GM19324 (cell line): Measurements from ENCODE around the gene EXT2.

Experiments used
- ATAC-seq: cut with Tn5 transposase; IDR thresholded peaks from one replicate; pipeline ENCODE4 v1.9.1; 2021; ENCODE audit warnings: mild to moderate bottlenecking, moderate library complexity; ENCODE audit not compliant: unreplicated experiment, low FRiP score

EXT2 gene

DNA sequence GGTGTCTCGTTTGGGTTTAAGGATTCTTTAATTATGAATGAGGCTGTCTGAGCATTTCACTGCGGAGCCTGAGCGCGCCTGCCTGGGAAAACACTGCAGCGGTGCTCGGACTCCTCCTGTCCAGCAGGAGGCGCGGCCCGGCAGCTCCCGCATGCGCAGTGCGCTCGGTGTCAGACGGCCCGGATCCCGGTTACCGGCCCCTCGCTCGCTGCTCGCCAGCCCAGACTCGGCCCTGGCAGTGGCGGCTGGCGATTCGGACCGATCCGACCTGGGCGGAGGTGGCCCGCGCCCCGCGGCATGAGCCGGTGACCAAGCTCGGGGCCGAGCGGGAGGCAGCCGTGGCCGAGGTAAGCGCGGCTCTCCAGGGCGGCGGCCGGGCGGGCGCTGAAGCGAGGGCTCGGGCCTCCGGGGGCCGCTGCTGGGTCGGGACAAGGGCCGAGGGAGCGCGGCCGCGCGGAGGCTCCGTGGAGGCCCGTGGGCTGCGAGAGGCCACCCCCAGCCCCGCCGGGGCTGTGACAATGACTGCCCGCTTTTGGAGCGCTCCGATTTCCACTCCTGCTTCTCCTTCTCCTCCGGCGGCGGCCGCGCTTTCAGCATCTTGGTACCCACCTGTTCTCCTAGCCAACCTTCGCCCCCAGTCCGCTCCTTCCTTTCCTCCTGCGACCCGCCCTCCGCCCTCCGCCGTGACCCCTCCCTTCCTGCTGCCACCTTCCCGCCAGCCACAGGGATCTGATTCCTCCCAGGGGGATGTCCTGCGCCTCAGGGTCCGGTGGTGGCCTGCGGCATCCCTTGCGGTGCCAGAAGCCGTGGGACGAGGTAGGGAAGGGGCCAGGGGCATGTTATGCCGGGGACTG lies at the start of gene EXT2:
Gene EXT2, plus strand, starts transcription at position 173 of the 854 bp plus-strand sequence. CDS start 12,035 bp downstream, outside the sequence.
- ATAC-seq, result peak; percentile 94

DNA sequence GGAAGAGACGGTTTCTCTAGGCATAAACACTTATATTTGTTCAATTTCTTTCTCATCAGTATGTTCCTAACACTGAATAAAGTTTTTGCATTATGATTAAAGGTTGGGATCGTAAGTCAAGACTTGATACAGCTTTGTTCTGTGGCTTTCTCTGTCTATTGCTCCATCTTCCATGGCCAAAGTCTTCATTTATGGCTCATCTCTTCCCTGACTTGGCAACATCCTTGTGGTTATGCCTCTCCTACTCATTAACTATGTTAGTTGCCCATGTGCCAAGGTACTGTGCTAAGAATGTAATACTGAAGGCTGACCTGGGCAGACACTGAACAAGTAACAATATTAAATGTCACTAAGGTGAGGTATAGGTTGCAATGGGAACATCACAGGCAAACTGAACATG lies 49.3 kb upstream of the EXT2 start:
- ATAC-seq, result no peak

DNA sequence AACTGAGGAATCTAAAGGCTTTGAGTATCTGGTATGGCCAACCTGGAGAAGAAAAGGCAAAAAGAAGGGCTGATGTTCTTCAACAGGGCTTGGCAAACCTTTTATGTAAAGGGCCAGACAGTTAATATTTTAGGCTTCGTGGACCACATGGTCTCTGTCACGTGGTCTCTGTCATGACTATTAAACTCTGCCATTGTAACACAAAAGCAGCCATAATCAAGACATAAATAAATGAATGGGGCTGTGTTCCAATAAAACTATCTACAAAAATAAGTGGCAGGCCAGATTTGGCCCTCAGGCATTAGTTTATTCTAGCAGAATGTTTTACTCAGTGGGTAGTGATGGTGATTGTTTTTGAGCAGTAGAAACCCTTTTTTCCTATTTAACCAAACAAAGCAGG lies 48.2 kb upstream of the EXT2 start:
- no peak for ATAC-seq

DNA sequence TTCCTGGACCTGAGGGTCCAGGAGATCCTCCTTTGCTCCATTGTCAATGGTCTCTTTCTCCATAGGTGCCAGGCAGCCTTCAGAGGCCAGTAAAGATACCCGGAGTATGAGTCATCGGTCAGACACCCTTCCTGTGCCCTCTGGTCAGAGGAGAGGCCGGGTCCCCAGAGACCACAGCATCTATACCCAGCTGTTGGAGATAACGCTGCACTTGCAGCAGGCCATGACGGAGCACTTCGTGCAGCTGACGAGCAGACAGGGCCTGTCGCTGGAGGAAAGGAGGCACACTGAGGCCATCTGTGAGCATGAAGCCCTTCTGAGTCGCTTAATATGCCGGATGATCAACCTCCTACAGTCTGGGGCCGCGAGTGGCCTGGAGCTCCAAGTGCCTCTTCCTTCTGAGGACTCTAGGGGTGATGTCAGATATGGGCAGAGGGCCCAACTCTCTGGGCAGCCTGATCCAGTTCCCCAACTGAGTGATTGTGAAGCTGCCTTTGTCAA lies 47.5 kb upstream of the EXT2 start, which contains the start of gene ACCSL:
Gene ACCSL, plus strand, starts transcription at position 51 of the 501 bp plus-strand sequence. Its CDS starts 56 bp downstream, at position 107.
- no peak for ATAC-seq

DNA sequence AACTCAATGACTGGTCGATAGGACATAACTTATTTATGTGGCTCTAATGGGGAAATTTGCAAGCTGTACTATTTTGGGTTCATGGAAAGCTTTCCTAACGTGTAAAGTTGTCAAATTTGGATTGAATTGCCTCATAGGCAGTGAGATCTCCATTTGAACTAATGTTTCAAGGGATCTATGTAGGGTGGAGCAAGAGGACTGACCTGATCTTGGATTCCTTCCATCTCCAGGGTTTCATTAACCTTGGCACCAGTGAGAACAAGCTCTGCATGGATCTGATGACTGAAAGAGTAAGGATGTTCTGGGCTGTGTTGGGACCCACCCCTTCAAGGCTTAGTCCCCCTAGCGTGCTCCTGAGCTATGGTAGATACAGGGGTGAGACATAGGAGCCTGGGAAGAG lies 45.6 kb upstream of the EXT2 start:
- ATAC-seq, result no peak

DNA sequence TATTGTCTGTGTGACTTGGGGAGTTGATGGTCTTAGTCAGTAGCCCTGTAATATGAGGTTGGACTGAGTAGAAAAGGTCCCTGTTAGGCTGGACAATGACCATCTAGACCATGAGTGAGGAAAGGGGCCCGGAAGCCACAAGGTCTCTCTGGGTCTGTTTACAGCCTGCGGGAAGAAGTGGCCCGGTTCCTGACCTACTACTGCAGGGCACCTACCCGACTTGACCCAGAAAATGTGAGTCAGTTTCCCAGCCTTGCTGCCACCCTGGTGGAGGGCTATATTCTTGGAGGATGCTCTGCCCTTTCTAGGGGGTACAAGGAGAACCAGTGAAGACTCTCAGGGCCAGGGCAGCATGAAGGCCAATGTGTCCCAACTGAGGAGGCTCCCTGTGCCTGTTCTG lies 44.3 kb upstream of the EXT2 start:
- no peak for ATAC-seq

DNA sequence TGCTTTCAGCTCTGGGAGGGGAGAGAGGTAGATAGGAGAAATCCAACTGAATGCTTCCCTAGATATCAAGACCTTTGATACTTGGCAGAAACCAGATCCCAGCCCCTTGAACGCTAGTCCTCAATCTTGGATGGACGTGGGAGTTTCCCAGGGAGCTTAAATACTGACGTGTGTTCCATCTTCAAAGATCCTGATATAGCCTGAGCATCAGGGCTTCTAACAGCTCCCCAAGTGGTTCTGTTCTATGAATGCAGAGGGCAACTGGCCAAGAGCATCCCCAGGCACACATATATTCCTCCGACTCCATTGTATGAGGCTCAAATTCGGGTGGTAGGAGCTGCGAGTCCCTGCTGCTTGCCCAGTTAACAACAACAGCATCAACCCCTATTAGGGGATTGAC lies 38.1 kb upstream of the EXT2 start:
- no peak for ATAC-seq

DNA sequence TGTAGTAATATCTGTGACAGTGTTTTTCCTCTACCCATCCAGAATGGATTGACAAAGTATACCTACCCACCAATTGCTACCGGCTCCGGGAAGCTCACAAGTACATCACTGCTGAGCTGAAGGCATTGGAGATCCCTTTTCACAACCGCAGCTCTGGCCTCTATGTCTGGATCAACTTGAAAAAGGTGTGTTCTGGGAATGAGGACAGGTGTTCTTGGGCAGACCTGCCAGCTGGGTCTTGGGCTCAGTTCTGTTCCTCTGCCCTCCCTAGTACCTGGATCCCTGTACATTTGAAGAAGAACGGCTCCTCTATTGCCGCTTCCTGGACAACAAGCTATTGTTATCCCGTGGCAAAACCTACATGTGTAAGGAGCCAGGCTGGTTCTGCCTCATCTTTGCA lies 37.2 kb upstream of the EXT2 start:
- ATAC-seq, result no peak

DNA sequence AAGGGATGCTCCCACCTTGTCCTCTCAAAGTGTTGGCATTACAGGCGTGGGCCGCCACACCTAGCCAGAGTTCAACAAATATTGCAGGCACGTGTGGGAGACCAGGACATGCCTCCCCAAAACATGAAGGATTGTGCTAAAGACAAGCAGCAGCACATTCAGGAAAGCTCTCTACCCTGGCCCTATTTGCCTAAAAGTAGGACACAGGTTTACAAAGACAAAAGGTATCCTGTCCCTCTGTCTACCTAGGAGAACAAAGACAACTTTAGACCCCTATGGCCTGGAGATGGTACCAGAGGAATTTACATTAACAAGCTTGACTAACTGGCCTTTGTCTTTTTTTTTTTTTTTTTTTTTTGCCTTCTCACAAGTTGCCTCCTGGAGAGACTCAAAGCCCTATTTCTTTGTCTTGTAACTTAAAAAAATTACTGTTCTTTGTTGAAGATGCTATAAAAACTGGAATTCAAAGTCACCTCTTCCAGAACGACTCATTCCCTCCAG lies 30.3 kb upstream of the EXT2 start:
- no peak for ATAC-seq

DNA sequence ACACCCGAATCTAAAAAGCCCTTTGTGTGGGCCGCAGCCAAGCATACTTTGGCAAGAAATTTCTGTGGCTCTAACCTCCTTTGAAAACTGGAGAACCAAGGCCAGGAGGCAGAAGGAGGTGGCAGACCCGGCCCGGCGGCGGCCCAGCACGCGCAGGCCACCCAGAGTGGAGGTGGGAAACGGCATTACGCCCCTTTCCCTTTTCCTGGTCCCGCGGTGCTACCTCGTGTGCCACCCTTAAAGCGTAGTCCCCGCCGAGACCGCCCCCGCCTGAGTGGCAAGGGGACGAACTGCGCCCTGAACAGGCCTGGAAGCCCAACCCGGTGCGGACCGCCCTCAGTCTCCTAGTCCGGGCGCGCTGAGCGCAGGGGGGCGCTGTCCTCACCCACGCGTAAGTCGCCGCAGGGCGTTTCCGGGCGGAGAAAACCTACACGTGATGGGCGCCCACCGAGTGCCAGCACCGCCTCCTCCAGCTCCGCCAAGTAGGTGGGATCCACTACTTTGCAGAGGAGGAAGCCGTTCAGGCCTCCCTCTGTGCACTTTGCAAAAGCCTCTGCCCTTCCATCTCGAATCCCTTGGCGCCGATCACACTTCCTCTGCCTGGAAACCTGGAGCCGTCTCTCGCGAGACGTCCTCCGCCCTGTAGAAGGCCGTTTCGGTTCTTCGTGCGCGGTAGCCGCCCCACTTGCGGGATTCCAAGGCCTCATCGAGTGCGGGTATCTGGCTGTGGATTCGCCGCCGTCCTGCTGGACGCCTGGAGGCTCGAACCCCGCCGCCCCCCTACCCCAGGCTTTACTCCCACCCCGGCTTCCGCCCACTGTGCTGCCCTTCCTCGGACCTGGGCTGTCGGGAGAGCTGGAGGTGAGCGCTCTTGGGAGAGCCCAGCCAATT lies 29.4 kb upstream of the EXT2 start, which contains the start of gene ACCS:
Gene ACCS, plus strand, starts transcription at position 430 of the 891 bp plus-strand sequence. CDS start 1,358 bp downstream, outside the sequence.
- ATAC-seq, result peak; percentile 95

- ATAC-seq, result no peak
Measured at GRCh38 chr11:44066732-44067141, 28.7 kb upstream of the EXT2 start.

- ATAC-seq, result no peak
Measured at GRCh38 chr11:44067266-44067665, 28.2 kb upstream of the EXT2 start.

GRCh38 chr11:44068180-44068579 lies 27.3 kb upstream of the EXT2 start:
- ATAC-seq, result no peak

GRCh38 chr11:44071157-44071556 lies 24.3 kb upstream of the EXT2 start:
- ATAC-seq, result no peak

DNA sequence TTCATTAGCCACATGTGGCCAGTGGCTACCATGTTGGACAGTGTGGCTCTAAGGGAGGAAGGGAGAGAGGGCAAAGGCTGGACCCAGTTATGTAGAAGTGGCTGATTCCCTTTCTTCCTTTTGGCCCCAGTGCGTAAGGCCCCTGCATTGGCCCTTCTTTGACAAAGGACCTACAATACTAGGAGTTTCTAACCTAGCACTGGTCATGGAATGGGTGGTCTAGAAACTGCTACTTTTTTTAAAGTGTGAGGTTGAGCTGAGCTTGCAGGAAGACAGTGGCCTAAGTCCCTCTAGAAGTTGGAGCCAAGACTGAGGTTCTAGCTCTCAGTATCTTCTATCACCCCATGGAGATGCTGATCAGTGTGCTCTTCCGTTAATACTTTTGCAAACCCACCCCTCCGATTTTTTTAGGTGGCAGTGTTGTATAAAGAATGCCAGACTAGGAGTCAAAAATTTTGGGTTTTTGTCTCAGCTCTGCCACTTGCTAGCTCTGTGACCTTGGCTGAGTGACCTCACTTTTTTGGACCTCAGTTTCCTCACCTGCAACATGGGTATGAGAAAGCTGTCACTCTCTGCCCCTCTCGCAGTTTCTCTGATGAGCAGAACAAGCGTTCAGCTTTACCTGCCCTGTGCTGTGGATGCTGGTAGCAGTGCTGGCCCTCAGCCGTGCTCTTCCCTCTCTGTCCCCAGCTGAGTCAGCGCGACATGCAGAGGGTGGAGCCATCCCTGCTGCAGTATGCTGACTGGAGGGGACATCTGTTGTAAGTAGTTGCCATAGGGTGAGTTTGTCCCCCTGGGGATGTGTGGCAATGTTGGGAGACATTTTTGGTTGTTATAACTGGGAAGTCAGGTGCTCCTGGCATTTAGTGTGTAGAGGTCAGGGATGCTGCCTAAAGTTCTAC lies 22.5 kb upstream of the EXT2 start:
- ATAC-seq, result no peak

DNA sequence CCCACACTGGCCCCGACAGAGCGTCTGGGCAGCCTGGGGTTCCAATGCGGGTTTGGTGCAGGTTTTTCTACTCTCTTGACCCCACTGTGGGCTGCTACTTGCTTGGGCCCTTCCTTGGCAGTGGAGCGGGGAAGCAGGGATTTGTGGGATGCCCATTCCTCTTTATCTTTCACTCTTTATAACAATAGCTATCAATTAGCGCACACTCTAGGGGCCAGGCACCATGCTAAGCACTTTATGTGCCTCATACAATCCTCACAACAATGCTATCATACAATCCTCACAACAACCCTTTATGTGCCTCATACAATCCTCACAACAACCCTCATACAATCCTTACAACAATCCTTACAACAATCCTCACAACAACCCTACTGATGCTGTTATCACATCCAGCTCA lies 16.7 kb upstream of the EXT2 start:
- no peak for ATAC-seq

GRCh38 chr11:44079376-44079775 lies 16.1 kb upstream of the EXT2 start:
- no peak for ATAC-seq

GRCh38 chr11:44080951-44081350 lies 14.5 kb upstream of the EXT2 start:
- no peak for ATAC-seq

DNA sequence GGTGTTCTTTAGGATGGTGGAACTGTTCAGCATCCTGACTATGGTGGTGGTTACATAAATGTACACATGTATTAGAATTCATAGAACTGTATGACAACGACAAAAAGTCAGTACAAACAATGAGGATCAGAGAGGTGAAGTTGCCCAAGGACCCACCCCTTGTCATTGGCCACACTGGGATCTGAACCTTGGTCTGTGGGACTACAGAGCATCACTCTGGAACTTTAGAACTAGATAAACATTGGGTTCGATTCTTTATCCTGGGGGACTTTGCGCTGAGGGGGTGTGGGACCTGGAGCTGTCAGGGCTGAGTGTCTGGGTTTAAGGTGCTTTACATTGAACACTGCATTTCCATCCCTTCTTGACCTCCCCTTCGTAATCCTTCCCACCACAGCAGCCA lies 12.8 kb upstream of the EXT2 start:
- ATAC-seq, result no peak

GRCh38 chr11:44083433-44083832 lies 12.0 kb upstream of the EXT2 start:
- ATAC-seq, result no peak
